Activated CD4-positive, alpha-beta T cell treated with anti-CD3 and anti-CD28 coated beads, Interleukin-2, amount 50 U/mL, for 16 hours (primary cell): ENCODE measurements around the gene SFR1.

Experiments used
- DNase-seq: peaks from one replicate; pipeline ENCODE4 v3.0.0-alpha.2; 2020

The SFR1 gene, protein sequence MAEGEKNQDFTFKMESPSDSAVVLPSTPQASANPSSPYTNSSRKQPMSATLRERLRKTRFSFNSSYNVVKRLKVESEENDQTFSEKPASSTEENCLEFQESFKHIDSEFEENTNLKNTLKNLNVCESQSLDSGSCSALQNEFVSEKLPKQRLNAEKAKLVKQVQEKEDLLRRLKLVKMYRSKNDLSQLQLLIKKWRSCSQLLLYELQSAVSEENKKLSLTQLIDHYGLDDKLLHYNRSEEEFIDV

DNA sequence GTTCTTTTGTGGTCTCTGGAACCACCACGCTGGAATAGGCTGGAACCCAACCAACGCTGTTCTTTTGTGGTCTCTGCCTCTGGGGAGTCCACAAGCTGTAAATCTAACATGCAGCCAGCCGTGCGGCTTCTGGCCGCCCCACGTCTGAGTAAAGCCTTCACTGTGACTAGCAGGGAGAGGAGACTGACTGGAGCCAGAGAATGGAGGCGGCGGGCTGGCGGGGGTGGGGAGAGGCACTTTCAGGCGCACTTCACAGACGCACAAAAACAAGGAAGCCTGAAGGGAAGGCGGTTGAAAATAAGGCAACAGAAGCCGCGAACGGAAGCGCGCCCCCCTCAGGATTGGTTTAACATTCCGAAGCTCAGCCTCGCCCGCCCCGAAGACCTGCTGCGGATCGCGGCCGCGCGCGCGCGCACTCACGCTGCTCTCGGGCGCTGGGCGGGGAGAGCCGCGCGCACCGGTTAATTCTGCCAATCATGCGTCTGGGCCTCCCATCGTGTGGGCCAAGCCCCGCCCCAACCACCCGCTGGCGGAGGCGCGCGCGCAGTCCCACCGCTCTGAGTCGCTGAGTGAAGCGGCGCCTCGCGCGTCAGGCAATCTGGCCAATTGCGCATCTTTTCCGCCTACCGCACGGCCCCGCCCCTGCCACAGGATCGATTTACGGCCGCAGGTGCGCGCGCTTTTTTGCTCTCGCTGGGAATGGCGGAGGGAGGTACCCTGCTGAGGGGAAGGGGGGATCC is at the start of gene SFR1:
Gene SFR1 (plus strand): TSS at position 687 of the 740 bp plus-strand sequence. CDS start 13 bp downstream, at position 700.
- DNase-seq = peak; percentile 99

DNA sequence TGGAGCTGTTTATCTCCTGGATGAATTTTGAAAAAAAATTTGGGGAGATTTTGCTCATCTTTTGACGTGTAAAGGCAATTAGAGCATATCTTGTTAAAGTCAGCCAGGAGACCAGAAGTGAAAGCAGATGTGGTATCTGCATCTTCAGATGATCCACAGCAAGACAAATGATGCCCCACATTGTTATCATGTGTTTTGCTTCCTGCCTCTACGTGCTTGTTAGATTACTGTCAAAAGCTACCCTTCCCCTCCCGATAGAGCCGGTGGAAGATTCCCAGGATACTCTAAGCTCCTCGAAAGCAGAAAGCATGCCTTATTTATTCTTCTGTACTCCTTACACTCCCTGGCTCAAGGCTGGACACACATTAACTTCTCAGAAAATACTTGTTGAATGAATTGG is 49.2 kb upstream of the SFR1 start:
- DNase-seq = no peak

DNA sequence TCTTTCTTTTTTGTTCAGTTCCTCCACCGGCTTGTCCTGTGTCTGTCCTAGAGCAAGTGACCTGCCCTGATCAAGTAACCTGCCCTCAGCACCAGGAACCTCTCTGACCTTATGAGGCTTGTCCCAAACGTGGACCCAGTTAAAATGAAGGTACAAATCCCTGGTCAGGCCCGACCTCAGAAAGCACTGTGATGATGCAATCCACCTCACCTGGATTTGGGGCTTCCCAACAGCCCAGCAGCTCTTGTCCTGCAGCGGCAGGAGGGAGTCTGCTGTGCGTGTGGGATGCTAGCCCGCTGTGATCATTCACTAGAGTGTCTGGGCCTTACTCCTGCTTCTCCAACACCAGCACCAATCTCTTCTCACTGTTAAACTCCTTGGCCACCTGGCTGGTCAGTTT is 47.5 kb upstream of the SFR1 start:
- no peak for DNase-seq

DNA sequence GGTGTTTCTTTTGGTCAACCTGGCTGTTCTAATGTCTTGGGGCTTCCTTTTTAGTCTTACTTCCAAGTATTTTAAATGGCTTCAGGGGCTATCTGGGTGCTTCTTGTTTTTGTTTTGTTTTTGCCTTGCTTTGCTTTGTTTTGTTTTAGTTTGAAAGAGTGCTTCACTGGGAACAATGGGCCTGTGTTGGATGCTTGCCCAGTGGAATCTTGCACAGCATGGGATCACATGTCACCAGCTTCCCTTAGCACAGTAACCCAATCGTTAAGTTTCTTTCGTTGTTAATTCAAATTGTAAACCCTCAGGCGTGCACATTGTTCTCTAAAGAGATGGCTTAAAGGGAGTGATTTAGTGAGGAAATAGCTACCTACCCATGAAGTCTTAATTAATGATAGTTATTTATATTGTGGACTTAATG is 45.2 kb upstream of the SFR1 start:
- no peak for DNase-seq

DNA sequence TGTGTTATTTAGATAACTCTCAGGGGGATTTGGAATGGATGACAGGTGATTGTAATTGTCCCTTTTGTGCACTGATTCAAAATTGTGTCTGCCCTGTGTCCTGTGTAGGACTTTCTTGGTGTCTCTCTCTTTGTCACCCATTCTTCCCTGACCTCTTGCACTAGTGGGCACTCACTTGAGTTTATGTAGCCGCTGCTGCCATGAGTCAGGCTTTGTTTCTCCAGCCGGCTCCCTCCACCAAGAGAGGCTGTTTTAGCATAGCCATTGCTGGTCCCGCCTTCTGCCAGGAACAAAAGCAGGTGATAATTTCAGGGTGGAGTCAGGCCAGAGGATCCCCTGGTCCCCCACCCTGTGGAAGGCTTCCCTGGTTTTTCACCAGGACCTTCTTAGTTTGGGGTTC is 44.7 kb upstream of the SFR1 start:
- DNase-seq = no peak

DNA sequence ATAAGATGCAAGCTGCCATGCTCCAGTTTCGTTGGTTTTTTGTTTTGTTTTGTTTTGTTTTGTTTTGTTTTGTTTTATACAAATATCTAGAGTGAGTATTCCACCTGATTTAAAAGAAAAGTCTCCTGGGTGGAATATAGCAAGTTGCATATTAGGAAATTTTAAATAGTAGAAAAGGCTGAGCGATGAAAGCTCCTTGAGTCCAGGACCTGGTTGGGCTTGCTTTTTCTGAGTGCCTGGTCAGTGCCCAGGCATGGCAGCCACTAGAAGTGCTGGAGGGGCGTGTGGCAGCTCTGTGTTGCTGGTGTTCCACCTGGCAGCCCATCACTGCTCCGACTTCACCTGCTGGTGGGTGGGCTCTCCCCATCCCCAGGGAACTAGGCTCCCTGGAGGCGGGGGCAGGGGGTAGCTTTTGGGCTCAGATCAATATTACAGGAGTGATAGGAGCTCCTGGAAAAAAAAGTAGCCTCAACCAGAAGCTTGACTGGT is 44.3 kb upstream of the SFR1 start:
- DNase-seq = no peak

DNA sequence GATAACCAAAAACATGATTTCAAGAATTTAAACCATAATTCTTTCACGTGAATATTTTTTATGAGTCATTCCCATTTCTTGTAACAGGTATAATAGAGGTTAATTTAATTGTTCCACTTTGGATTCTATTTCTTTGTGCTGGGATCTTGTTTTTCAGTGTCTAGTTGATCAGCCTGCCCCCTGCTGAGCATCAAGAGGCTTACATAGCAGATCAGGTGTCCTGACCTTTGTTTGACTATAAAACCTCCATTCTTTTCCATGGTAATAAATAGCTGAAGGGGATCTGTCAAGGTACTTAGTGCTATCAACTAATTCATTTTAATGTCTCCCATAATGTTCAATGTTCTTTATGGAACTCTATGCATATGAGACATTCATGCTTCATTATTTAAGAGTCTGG is 41.2 kb upstream of the SFR1 start:
- peak; percentile 20 for DNase-seq

DNA sequence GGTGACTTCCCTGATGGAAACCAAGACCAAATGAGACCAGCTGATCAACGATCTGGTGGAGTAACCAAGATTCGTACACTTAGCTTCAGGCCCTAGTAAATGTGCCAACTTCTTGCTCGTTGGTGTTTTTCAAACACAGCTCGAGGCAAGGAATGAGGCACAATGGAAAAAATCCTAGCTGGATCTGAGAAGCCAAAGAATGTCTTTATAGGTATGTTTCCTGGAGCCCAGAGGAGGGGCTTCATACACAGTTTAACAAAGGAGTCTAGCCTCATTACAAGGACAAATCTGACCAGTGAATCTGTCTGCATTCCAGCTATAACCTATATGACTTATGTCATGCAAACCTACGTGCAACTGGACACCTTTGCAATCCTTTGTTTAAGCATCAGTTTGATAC is 40.0 kb upstream of the SFR1 start:
- no peak for DNase-seq

DNA sequence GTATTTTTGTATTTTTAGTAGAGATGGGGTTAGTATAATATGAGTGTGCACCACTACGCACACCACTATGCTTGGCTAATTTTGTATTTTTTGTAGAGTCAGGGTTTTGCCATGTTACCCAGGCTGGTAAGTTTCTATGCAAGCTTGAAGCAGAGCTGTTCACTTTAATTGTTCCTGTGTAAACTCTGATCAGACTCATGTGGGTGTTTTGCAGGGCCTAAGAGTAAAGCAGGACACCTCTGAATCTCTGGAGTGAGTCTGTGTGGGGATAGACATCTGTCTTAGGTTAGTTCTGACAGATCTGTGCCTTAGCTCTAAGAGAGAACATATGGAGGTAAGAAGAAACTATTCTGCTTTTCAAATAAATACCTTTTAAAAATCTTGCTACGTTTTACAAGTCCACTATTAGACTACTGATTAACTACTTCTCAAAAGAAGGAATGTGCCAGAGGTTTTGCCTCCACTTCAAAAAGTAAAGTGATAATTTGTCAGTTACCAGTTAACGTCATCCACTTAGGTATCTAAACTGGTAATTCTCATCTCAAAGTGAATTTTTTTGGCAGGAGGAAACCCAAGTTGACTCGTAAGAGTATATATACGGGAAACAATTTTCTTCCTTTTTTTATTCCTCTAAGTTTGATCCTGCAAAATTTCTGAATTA is 37.4 kb upstream of the SFR1 start:
- no peak for DNase-seq

DNA sequence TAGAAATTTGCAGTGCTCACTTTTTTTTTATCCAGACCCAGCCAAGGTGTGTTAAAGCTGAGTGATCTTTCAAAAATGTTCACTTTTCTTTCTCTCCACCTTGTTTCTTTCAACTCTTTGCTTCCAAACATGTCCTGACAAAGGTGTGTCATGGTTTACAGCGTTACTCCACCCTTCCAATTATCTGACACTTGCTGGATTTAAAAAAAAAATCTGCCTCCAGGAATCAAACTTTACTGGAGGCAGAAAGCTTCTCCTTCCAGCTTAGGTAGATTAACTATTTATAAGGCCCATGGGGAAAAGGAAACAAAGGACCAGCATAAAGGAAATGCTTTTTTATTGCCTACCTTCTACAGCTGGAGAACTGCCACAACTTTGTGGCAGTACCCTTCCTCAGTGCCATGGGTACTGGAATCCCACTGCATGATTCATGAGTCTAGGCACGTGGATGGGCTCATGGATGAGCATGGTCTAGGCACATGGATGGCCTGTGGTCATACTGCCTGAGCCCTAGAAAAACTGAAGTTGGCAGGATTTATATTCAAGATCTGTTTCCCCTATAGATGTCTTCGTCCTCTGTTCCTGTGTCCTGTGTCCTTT is 36.1 kb upstream of the SFR1 start, which contains the start of gene COL17A1:
Gene COL17A1 (minus strand): TSS at position 80 of the 600 bp plus-strand sequence. CDS start 5,207 bp downstream, outside the sequence.
- no peak for DNase-seq

DNA sequence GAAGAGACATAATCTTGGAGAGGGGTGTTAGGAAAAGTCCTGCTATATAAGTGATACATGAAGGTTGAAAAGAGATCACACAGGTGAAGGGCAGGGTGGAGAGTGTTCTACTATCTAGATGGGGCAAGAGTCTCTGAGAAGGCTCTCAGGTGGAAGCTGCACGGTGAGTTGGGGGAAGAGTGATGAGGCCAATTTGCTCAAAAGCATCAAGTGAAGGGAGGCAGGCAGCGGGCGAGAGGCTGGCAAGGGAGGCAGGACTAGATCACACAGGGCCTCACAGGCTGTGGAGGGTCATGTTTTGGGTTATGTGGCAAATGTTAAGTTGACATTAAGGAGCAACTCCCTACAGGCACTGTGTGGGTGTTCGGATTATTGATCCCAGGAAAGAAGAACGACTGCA is 33.7 kb upstream of the SFR1 start:
- DNase-seq = no peak

DNA sequence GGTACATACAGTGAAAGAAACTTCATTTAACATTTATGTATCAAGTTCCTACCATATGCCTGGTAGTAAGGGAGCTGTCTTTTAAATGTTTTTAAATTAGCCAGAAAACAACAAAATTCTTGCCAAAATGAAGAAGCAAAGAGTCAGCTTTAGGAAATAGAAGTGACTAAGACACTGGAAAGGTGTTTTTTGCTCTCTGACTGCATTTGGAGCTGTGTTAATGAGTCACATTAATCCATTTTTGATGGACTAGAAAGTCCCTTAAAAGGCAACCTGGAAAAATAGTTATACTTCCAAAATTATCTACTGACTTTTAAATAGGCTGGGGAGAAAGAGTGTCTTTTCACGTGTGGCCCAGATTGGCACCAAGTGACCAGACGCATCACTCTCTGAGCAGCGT is 32.4 kb upstream of the SFR1 start:
- DNase-seq = no peak

DNA sequence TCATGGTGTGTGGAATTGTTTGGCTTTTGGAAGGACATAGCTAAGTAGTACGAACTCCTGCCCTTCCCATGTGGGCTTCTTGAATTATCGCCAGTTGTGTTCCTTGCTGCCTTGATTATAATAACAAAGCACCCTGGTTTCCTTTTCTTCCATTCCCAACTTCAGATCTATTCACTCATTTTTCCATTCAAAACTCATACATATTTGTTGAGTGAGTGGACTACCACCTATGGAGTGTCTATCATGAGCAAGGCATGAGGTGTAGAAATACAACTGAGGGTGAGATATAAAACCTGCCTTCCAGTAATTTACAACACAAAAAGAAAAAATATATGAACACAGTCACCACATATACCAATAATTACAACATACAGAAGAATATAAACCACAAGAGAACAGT is 31.4 kb upstream of the SFR1 start:
- DNase-seq = no peak

DNA sequence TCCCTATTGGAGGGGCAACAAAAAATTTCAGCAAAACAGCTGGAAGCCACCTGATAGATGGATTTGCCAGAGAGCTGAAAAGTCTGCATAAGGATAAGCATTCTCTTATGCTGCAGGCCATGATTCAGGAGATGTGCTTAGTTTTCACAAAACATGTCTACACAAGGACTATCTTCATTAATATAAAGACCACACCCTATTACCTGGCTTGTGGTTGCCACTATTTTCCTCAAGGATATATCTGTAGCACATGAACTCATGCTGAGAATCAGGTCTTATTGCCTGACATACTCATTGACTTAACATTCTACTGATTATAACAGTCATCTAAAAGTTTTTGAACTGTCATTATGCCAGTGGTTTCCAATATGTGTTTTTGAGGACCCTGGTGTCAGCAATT is 29.2 kb upstream of the SFR1 start:
- no peak for DNase-seq

DNA sequence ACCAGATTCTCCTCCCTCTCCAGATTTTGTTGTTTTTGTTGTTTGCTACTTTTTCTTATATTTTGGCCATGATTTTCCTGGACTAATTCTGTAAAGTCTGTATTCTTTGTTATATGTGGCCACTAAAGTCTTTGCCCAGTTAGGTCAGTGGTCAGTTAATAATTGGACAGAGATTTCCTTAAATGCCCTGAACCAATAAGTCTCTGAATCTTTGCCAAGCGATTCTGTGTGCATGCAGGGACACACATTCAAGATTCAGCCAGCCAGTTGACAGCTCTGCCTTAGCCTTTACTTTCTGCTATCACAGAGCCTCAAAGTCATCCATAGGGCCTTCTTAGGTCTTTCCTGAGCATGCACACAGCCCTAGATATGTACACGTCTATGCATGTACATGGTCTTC is 25.3 kb upstream of the SFR1 start:
- DNase-seq = no peak

DNA sequence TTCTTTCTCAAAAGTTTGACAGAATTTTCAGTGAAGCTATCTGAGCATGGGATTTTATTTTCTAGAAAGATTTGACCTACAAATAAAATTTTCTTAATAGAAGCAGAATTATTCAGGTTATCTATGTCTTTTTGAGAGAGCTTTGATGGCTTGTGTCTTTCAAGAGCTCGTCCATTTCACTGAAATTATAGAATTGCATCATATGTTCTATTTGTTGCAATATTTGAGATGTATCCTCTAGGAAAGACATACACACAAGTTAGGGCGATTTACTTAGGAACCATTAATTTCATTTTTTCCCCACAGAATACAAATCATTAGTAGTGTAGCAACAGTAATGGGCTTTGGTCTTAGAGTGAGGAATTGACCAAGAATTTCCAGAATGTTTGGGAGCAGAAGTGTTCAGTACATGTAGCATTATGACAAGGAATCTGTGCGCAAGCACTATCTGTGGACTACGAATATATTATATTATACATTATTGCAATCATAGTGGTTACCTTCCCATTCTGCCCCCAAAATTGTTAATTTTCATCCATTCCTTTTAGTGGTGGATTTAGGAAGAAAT is 23.5 kb upstream of the SFR1 start:
- no peak for DNase-seq

DNA sequence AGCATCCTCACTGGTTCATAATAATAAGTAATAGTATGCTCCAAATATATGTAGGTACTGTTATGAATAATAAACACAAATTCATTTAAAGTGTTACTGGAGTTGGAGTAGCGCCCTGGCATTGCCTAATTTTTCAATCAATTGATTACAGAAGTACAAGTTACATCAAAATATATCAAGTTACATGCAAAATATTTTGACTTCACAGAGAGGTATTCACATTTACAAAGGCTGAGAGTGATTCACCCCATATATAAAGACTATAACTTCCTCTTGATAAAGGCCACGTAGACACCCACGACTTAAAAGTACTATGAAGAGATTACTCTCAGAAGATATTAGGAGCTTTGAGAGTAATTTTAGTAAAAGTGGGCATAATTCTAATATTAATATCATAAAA is 22.7 kb upstream of the SFR1 start:
- no peak for DNase-seq

DNA sequence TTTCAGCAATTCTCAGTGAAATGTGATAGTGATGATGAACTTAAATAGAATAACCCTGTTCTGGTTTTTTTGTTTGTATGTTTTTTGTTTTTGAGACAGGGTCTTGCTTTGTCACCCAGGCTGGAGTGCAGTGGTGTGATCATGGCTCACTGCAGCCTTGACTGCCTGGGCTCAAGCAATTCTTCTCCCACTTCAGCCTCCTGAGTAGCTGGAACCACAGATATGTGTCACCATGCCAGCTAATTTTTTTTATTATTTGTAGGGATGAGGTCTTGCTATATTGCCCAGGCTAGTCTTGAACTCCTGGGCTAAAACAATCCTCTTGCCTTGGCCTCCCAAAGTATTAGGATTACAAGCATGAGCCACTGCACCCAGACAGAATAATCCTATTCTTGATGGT is 22.0 kb upstream of the SFR1 start:
- DNase-seq = no peak

DNA sequence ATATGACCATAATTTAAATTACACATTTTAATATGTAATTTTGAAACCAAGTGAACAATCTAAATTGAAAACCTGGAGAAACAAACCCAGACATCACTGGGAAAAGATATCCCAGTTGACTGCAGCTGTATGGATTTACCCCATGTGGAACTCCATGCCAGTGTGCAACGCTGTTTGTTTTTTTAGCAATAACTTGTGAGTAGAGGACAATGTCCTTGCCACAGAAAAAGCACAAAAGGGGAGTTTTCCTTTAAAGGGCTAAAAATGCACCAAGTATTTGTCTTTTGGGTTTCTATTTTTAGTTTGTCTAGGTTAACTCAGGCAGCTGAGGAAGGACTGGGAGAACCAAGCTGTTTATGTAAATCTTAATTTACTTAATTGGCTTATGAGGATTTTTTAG is 21.2 kb upstream of the SFR1 start:
- no peak for DNase-seq

DNA sequence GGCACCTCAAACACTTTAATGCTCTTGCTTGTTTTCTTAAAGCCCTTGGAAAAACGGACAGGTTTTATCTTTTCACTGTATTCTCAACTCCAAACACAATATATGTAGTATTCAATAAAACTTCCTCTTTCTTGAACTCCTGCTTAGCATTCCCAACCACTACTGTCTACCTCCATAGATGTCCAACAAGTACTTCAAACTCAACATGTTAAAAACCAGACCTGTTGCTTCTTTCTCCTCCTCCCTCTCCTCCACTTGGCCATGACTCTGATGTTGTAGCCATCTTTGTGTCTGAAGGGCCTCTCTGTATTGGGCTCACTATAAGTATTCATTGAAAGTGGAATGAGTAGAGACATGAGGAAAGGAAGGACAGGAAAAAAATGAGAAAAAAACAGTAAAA is 20.1 kb upstream of the SFR1 start:
- no peak for DNase-seq

DNA sequence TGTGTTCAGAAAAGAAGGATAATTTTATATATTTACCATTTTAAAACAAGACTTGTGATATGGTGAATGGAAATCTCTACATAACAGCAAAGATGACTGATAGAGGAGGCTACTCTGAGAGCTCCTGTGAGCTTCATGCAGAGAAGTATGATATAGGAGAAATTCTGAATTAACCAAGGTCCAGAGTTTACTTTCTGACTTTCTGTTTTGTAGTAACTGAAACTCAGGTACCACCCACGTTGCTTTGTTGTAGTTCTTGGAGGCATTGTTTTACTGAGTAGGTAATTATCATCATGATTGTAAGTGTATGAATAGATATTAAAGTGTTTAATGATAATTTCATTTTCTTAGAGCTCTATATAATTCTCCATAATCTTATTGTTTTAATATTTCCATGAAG is 18.0 kb upstream of the SFR1 start:
- no peak for DNase-seq

DNA sequence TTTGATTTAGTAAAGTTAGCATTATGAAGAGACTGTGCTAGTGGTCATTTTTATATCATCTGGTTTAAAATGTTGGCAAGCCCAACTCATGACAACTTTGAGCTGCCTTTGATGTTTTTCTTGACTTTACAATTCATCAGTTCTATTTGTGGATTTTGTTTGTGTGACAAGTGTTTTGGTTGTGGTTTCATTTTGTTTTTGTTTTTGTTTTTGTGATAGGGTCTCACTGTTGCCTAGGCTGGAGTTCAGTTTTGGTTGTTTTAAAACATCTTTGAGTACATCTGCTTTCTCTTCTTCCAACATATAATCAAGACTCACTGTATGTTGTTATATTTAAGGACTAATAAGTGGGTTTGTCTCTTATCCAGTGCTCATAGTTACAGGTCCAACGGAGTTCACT is 17.6 kb upstream of the SFR1 start:
- DNase-seq = no peak

DNA sequence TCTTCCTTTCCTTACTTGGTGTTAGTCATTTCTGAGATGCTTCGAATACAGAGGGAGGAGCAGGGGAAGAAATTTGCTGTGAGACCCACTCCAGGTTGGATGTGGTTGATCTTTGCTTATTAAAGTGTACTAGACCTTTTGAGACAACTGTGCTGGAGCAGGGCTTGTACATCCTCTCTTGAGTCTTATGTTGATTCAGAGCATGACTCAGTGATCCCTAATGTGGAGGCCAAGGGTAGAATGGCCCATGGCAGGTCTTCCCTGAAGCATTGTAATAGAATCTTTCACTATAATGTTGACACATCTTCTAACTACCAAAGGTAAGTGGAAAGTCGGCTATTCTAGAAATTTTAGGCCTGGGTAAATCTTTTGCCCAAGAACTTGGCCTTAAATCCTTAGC is 17.0 kb upstream of the SFR1 start:
- no peak for DNase-seq
